HG03378 (cell line): Measurements from ENCODE around the gene ELMO2.

Source experiments
- ATAC-seq: cut with Tn5 transposase; IDR thresholded peaks from one replicate; pipeline ENCODE4 v1.9.1; 2021; ENCODE audit warnings: mild to moderate bottlenecking, moderate library complexity; ENCODE audit not compliant: unreplicated experiment

Gene ELMO2, protein sequence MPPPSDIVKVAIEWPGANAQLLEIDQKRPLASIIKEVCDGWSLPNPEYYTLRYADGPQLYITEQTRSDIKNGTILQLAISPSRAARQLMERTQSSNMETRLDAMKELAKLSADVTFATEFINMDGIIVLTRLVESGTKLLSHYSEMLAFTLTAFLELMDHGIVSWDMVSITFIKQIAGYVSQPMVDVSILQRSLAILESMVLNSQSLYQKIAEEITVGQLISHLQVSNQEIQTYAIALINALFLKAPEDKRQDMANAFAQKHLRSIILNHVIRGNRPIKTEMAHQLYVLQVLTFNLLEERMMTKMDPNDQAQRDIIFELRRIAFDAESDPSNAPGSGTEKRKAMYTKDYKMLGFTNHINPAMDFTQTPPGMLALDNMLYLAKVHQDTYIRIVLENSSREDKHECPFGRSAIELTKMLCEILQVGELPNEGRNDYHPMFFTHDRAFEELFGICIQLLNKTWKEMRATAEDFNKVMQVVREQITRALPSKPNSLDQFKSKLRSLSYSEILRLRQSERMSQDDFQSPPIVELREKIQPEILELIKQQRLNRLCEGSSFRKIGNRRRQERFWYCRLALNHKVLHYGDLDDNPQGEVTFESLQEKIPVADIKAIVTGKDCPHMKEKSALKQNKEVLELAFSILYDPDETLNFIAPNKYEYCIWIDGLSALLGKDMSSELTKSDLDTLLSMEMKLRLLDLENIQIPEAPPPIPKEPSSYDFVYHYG

DNA sequence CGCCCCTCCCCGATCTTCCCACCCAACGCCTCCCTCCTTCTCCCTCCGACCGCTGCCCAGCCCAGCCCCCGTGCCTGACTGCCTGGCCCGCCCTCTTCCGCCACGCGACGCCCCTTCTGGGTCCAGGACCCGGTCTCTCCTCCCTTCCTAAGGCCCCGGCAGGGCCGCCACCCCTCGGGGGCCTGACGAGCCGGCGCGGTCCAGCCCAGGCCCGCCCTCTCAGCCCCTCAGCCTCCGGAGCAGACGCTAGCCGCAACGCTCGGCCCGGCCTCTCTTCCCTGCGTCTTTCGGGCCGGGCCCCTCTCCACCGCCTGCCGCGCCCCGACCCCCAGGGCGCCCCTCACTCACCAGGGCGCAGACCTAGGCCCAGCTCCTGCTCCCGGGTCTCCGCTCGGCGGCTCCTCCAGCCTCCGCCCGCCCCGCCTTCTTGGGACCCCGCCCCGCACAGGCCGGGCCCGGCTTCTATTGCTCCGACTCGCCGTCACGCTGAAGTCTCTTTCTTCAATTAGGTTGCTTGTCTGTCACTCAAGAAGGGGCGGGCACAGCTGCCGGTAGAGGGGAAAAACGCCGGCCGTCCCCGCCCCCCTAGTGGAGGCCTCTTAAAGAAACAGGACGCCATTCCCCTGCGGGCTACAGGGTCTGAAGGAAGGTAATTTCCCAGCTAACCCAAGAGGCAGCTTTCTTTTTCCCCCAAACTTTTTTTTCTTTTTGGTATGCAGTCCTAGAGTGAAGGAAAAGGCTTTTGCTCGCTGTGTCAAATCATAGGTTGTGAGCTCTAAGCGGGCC, at the start of gene ELMO2:
Gene ELMO2, minus strand, starts transcription at position 416 of the 786 bp plus-strand sequence. CDS start 12,133 bp downstream, outside the sequence.
- peak; percentile 78 for ATAC-seq

DNA sequence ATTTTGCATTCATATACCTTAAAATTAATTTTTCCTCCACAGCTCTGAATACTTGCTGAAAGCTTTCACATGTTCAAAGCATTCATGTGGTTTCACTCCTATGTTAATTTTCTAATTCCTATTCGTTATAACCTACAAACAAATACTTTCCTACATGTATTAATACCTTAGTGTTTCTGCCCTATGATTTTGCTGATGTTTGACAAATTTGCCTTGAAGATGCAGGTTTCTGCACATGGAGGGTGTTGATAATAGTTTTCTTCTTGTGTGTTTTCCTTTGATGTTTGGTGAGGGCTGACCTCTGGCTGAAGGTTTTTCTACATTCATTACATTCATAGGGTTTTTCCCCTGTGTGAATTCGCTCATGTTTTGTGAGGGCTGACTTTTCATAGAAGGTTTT, 49.3 kb upstream of the ELMO2 start:
- no peak for ATAC-seq

DNA sequence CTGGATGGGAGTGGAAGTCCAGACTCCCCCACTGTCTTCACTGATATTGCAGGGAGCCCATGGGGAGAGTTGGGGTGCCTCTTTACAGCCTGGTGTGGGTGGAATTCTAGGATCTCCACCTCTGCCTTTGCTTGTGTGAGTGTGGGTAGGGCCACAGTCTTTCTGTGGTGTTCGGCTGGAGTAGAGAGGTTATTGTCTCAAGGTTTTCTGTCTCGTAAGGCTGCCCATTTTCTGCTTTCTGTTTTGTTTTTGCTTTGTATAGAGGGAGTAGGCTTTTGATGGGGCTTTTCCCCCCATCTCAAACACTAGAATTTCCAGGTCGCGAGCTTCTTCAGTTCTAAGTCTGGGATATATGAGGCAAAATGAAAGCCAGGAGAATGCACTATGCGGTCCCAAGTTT, 40.4 kb upstream of the ELMO2 start:
- ATAC-seq: no peak

DNA sequence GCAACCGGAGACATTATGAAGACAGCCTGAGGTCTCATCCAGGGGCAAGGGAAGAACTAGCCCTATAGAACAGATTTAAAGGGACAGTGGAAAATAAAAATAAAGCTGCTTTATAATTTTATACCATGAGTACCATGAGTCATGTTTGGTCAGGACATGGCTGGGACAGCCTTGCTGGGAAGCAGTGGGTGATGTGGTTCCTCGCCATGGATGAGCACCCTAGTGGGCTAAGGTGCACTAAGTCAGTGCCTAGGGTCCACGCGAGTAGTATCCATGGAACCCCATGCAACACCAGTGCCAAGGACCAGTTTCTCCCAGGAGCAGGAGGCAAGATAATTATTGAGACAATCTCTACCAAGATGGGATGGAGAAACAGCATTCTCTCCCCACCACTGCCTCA, 33.4 kb upstream of the ELMO2 start:
- ATAC-seq: no peak

- ATAC-seq: no peak
Measured at GRCh38 chr20:46438156-46438750, 31.8 kb upstream of the ELMO2 start.

GRCh38 chr20:46435146-46435545, 28.7 kb upstream of the ELMO2 start:
- ATAC-seq: no peak

DNA sequence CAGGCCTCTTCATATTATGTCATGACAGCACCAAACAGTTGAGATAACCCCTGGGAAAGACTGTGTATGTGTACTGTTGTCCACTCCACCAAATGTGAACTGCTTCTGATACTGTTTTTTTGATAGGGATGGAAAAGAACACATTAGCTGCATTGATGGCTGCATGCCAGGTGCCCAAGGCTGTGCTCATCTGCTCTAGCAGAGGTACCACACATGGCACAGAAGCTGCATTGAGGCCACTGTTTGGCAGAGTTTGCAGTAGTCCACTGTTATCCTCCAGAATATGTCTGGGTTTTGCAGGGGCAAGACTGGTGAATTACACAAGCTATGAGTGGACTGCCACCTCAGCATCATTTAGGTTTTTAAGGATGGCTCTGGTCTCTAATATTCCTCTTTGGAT, 28.2 kb upstream of the ELMO2 start:
- no peak for ATAC-seq

DNA sequence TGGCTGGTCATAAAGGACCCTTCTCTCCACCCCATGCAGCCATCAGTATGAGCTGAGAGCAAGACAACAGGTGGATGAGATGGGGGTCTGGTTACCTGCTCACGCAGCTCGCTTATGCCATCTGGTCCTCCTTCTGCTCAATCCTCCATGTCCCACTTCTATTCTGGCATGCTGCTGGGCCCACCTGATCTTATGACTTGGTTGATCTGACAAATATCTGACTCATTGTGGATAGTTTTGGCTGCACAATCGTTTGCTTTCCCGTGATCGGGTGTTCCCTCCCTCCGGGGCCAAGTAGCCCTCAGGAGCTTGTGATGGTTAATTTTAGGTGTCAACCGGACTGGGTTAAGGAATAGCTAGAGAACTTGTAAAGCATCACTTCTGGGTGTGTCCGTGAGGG, 26.6 kb upstream of the ELMO2 start:
- ATAC-seq: no peak

DNA sequence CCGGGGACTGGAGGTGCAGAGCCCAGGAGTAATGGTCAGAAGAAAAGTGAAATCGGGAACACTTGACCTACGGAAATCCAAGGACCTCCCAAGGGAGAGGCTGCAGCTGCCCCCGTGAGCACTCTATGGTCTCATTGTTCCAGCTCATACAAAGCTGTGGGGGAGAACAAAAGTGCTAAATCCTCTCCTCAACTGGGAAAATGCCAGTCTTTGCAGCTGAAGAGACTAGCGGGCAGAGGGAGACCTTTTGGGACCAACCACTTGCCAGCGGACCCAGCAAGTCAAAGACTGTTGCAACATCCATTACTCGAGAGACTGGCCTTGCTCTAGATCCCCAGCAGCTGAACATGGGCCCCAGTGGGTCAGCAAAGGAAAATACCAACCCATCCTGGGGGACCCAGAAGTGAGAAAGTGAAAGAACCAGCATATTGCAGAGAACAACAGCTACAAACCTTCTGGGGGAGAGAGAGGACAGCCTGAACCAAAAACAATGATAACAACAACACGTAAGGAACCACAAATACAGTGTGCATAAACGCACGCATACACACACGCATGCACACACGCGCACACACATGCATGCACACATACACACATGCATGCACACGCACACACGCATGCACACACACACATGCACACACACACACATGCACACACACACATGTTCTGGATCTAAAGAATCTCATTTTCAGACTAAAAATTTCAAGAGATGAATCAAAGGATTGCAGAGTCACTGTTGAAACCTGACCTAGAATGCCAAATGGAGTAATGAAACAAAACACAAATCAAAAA, 24.7 kb upstream of the ELMO2 start:
- no peak for ATAC-seq

DNA sequence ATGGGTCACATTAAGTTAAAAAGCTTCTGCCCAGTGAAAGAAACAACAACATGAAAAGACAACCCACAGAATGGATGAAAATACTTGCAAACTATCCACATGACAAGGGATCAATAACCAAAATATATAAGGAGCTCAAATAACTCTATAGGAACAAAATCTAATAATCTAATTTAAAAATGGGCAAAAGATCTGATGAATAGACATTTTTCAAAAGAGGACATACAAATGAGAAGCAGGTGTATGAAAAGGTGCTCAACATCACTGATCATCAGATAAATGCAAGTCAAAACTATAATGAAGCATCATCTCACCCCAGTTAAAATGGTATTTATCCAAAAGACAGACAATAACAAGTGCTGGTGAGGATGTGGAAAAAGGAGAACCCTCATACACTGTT, 21.0 kb upstream of the ELMO2 start:
- ATAC-seq: no peak

DNA sequence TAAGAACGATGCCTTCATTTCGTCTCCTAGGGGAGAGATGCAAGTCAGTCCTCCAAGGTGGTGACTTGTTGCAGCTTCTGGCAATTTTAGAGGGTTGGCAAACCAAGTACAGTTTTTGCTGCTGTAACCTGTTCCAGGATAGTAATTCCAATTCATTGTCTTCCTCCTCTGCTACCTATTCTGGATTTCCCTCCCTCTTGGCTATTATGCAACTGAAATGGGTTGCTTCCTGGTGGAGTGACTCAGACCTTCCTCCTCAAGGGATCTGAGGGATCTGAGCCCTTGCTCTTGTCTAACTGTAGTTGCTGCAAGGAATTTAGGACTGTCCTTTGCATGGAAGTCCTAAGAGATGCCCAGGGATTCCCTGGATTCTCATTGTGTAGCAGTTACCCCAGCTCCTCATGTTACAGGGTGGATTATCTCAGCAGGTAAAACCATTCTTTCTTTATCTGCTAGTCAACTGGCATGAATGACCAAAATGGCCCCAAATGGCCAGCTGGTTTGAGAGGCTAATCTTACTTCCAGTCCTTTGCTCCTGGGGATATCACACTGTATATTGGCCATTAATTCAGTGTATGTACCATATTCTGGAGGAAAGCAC, 17.6 kb upstream of the ELMO2 start:
- no peak for ATAC-seq

DNA sequence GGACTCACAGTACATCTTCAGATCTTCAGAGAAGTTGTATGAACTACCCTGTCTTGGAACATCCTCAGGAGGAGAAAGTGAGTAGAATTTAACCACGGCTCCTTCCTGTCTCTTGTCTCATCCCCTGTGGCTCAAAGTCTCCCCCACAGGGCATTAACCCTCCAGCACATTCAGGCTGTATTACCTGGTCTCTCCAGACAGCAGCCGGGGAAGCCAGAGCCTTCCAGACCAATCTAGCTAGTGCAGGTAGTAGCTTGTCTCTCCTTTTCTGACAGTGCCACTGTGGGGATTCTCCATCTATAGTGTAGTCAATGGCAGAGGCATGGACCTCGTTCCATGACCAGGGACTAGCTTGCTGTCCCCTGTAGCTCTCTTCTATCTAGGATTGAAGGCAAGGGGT, 16.9 kb upstream of the ELMO2 start:
- ATAC-seq: no peak

DNA sequence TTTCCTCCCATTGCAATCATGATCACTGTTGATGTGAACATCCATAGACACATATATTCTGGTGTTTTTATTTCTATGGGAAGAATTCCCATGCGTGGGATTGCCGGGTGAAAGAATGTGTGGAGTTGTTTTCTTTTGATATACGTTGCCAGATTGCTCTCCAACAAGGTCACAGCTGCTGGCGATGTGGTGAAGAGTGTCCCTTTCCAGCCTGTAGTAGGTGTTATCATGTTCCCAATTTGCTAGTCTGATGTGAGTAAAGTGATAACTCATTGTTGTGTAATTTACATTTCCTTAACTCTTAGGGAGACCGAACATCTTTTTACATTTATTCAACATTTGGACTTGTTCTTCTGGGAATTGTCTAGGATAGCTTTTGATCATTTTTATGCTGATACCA, 14.5 kb upstream of the ELMO2 start:
- ATAC-seq: no peak

- ATAC-seq: no peak
Measured at GRCh38 chr20:46419882-46420281, 13.5 kb upstream of the ELMO2 start.

DNA sequence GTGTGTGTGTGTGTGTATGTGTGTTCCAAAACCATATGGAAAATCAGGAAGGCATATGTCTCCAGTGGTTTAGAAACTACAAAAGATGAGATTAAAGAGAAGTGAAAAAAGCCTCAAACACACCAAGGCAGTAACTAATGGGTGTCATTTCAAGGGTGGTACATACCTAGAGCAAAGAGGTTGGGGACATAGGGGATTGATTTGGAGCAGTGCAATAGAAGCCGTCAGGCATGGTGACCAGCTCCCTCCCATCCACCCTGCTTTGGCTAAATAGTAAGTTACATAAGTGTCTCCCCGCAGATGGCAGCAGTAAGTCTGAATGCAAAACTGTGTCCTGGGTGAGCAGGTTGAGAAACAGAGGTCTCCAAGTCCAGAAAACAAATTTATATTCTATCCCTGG, 10.4 kb upstream of the ELMO2 start:
- ATAC-seq: no peak

- ATAC-seq: no peak
Measured at GRCh38 chr20:46416421-46416820, 10.0 kb upstream of the ELMO2 start.

GRCh38 chr20:46415773-46416172, 9.4 kb upstream of the ELMO2 start:
- ATAC-seq: no peak

GRCh38 chr20:46414608-46415007, 8.2 kb upstream of the ELMO2 start:
- no peak for ATAC-seq

DNA sequence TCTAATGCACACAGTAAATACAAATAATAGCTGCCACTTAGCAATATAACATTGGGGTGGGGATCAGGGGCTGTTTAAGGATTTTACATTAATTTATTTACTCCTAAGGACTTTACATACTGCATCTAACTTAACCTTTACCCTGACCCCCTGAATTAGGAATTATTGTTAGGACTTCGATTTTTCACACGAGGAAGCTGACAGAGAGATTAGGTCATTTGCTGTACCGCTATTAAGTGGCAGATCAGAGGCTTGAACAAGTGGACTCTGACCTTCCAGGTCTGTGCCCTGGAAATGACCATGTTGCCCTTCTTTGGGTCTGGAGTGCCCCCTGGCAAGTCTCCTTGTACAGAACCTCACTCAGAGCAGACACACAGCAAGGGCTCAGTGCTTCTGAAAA, 5.2 kb upstream of the ELMO2 start:
- ATAC-seq: no peak

DNA sequence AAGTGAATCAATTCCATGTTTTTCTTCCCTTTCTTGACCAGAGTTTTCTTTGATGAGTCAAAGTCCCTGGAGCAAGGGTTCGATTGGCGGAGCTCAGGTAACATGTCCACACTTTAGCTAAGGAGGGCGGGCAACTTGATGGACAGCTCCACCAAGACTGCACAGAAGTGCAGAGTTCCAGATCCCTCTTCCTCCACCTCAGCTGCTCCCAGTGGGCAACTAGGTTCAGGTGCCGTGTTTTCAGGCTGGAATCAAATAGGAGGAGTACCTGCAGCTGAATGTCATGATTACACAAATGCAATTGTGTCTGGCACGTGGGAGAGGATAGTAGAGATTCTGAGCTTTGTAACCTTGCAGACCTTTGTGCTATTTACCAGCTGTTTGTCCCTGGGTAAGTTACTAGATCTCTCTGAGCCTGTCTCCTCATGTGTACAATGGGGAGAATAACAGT, 1.9 kb upstream of the ELMO2 start:
- ATAC-seq: no peak
